ENCODE results near the gene GCFC2.
"Not testable (repeated sequence)": the region's sequence is repeated elsewhere in the genome, so short reads cannot be mapped to it uniquely, and the experiment has no call there.

Gene GCFC2

GRCh38 chr2:75710577-75711253 is at the start of gene GCFC2:
Gene GCFC2, minus strand, starts transcription at chr2:75710915. Its CDS starts 60 bp downstream, at chr2:75710855.
- DNase-seq (ENCODE audit: low read depth in 4 of 4, low spot score in 1 of 4), result peak; percentile 62 to 75 (median 68)

- DNase-seq (ENCODE audit: low read depth in 4 of 4, low spot score in 1 of 4), result no peak
These were observed 42.1 kb upstream of the GCFC2 start for GRCh38 chr2:75752828-75753227.

- DNase-seq (ENCODE audit: low read depth in 4 of 4, low spot score in 1 of 4), result no peak
These were observed 41.2 kb upstream of the GCFC2 start for GRCh38 chr2:75751824-75752468.

- DNase-seq (ENCODE audit: low read depth in 4 of 4, low spot score in 1 of 4), result no peak
These were observed 40.6 kb upstream of the GCFC2 start for GRCh38 chr2:75751360-75751759.

GRCh38 chr2:75737961-75738360 is 27.2 kb upstream of the GCFC2 start:
- no peak for DNase-seq (ENCODE audit: low read depth in 4 of 4, low spot score in 1 of 4)

GRCh38 chr2:75736276-75736675 is 25.6 kb upstream of the GCFC2 start:
- DNase-seq (ENCODE audit: low read depth in 4 of 4, low spot score in 1 of 4), result no peak

GRCh38 chr2:75729861-75730260 is 19.1 kb upstream of the GCFC2 start:
- DNase-seq (ENCODE audit: low read depth in 4 of 4, low spot score in 1 of 4), result no peak

- DNase-seq (ENCODE audit: low read depth in 4 of 4, low spot score in 1 of 4), result no peak
These were observed 18.1 kb upstream of the GCFC2 start for GRCh38 chr2:75728614-75729419.

- no peak for DNase-seq (ENCODE audit: low read depth in 4 of 4, low spot score in 1 of 4)
These were observed 12.0 kb upstream of the GCFC2 start for GRCh38 chr2:75722687-75723086.

- DNase-seq (ENCODE audit: low read depth in 4 of 4, low spot score in 1 of 4), result no peak
These were observed 9.8 kb upstream of the GCFC2 start for GRCh38 chr2:75720525-75720924.

GRCh38 chr2:75719616-75720015 is 8.9 kb upstream of the GCFC2 start:
- no peak for DNase-seq (ENCODE audit: low read depth in 4 of 4, low spot score in 1 of 4)

- DNase-seq (ENCODE audit: low read depth in 4 of 4, low spot score in 1 of 4), result no peak
These were observed 5.7 kb upstream of the GCFC2 start for GRCh38 chr2:75716406-75716805.

GRCh38 chr2:75711590-75711989 is 875 bp upstream of the GCFC2 start:
- not testable (repeated sequence) for DNase-seq (ENCODE audit: low read depth in 4 of 4, low spot score in 1 of 4)

- no peak for DNase-seq (ENCODE audit: low read depth in 4 of 4, low spot score in 1 of 4)
These were observed 517 bp downstream of the GCFC2 start for GRCh38 chr2:75710220-75710576.

GRCh38 chr2:75709297-75709696 is 1.4 kb downstream of the GCFC2 start:
- no peak for DNase-seq (ENCODE audit: low read depth in 4 of 4, low spot score in 1 of 4)

- DNase-seq (ENCODE audit: low read depth in 4 of 4, low spot score in 1 of 4), result no peak
These were observed 2.8 kb downstream of the GCFC2 start for GRCh38 chr2:75707901-75708300.

GRCh38 chr2:75705921-75706320 is 4.8 kb downstream of the GCFC2 start:
- DNase-seq (ENCODE audit: low read depth in 4 of 4, low spot score in 1 of 4), result no peak

- no peak for DNase-seq (ENCODE audit: low read depth in 4 of 4, low spot score in 1 of 4)
These were observed 7.0 kb downstream of the GCFC2 start for GRCh38 chr2:75703589-75704287.

- DNase-seq (ENCODE audit: low read depth in 4 of 4, low spot score in 1 of 4), result no peak
These were observed 8.1 kb downstream of the GCFC2 start for GRCh38 chr2:75702593-75702992.

GRCh38 chr2:75698918-75699317 is 11.8 kb downstream of the GCFC2 start:
- DNase-seq (ENCODE audit: low read depth in 4 of 4, low spot score in 1 of 4), result no peak

GRCh38 chr2:75688196-75688595 is 22.5 kb downstream of the GCFC2 start:
- DNase-seq (ENCODE audit: low read depth in 4 of 4, low spot score in 1 of 4), result no peak

GRCh38 chr2:75683430-75683829 is 27.3 kb downstream of the GCFC2 start:
- not testable (repeated sequence) for DNase-seq (ENCODE audit: low read depth in 4 of 4, low spot score in 1 of 4)

Data from stimulated activated CD4-positive, alpha-beta T cell treated with anti-CD3 and anti-CD28 coated beads, Interleukin-1b, Interleukin-23, amount 100 ng/mL, for 24 hours (primary cell).